Mucosa of descending colon (tissue), 3 donors: ENCODE measurements around the gene WDR82. TPM values are rescaled to one million over a fixed set of nuclear protein-coding genes. Genes with fewer than 3 reads are reported as not detected.
"Not testable (repeated sequence)": the region's sequence is repeated elsewhere in the genome, so short reads cannot be mapped to it uniquely, and the experiment has no call there.

Source experiments
- ATAC-seq: fragments of 200-7000 bp; cut with Tn5 transposase; one replicate; pipeline ENCODE4 v1.9.1; 2020; ENCODE audit warnings: mild to moderate bottlenecking, moderate library complexity
- DNase-seq, 3 donors: peaks; one replicate each; pipeline ENCODE4 v3.0.0-alpha.2; 2020
- H3K36me3 ChIP-seq: fragments of 200-600 bp; one replicate; pipeline ENCODE4 v1.8.0; 2021; ENCODE audit warnings: low read depth, mild to moderate bottlenecking
- H3K4me1 ChIP-seq: fragments of 200-600 bp; one replicate; pipeline ENCODE4 v1.8.0; 2021; ENCODE audit warnings: low read depth, mild to moderate bottlenecking
- H3K4me3 ChIP-seq: fragments of 200-600 bp; one replicate; pipeline ENCODE4 v1.8.0; 2021; ENCODE audit warnings: mild to moderate bottlenecking
- H3K9me3 ChIP-seq: fragments of 200-600 bp; one replicate; pipeline ENCODE4 v1.8.0; 2021; ENCODE audit warnings: mild to moderate bottlenecking
- intact Hi-C, 2 donors: fragments of 100-400 bp; cut with DNase I in 1 of 2; cut with micrococcal nuclease in 1 of 2; formaldehyde crosslinking; loops; one replicate each; pipeline versions ENCODE4 v1.11.0 to v1.11.1; 2022; cut with DNase I, micrococcal nuclease
- total RNA-seq, 3 donors: library from RNA; stranded (reverse); fragmentation: NEBNext Ultra II Directional in 2 of 3; extraction: Animal tissue kit (Norgen Biotek cat#: 25700) in 2 of 3; gene quantifications; one replicate each; pipeline versions ENCODE4 v1.2.1 to v1.2.4, GENCODE V29; 2021 to 2023
- TF ChIP-seq, protein P1 (sequence below): fragments of 200-600 bp; IDR thresholded peaks from one replicate; pipeline ENCODE4 v1.8.0; 2022; ENCODE audit warnings: antibody characterized with exemption, mild to moderate bottlenecking
- donor health status: DM: no; HTN: no; CAD: no; lungs with moderate emphysema.
- donor health status: DM: no; HTN: no; CAD: no.
- donor health status: DM: no; HTN: yes; CAD: no.

The WDR82 gene
- total RNA-seq, 3 donors from 2014 or later = 55.8 to 83.1 (median 62.9) TPM

DNA sequence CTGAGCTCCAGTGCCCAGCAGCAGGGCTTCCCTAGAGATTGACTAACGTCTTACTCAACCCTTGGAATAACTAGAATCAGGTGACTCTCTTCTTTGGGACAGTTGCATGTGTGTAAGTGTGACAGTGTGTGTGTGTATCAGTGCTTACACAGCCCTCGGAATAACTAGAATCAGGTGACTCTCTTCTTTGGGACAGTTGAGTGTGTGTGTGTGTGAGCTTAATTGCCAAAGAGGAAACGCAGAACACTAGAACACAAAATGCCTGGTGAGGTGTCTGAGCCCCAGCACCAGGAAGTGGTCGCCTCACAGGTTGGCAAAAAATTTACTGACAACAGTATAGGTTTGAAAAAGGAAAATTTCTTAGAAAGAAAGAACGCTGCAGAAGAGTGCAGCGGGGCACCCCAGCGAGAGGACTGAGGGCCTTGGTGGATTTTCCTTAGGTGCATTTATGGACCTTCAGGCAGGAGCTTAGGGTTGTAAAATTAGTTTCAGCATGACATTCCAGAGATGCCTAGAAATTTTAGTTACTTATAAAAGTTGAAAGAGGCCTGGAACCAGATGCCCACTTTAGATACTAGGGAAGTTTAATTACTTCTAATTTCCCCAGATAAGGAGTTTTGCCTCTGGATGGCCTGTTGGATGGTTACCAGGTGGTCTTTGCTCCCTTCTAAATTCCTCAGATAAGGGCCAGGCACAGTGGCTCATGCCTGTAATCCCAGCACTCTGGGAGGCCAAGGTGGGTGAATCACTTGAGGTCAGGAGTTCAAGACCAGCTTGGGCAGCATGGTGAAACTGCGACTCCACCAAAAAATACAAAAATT lies 3.7 kb upstream of the WDR82 start:
- ATAC-seq (peak; percentile 5), DNase-seq (peak in 2 of 3 donors; percentile 22 to 35)
- no peaks in the 10 kb centered on the region for H3K9me3 ChIP-seq
- H3K36me3 ChIP-seq = no peaks in the 10 kb centered on the region
- H3K4me3 ChIP-seq = no peak overlapping the region
- H3K4me1 ChIP-seq = peaks cover 16% of the 10 kb centered on the region
- intact Hi-C loops = no loop called here
- TF ChIP-seq, protein P1, sequence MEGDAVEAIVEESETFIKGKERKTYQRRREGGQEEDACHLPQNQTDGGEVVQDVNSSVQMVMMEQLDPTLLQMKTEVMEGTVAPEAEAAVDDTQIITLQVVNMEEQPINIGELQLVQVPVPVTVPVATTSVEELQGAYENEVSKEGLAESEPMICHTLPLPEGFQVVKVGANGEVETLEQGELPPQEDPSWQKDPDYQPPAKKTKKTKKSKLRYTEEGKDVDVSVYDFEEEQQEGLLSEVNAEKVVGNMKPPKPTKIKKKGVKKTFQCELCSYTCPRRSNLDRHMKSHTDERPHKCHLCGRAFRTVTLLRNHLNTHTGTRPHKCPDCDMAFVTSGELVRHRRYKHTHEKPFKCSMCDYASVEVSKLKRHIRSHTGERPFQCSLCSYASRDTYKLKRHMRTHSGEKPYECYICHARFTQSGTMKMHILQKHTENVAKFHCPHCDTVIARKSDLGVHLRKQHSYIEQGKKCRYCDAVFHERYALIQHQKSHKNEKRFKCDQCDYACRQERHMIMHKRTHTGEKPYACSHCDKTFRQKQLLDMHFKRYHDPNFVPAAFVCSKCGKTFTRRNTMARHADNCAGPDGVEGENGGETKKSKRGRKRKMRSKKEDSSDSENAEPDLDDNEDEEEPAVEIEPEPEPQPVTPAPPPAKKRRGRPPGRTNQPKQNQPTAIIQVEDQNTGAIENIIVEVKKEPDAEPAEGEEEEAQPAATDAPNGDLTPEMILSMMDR = no peak

DNA sequence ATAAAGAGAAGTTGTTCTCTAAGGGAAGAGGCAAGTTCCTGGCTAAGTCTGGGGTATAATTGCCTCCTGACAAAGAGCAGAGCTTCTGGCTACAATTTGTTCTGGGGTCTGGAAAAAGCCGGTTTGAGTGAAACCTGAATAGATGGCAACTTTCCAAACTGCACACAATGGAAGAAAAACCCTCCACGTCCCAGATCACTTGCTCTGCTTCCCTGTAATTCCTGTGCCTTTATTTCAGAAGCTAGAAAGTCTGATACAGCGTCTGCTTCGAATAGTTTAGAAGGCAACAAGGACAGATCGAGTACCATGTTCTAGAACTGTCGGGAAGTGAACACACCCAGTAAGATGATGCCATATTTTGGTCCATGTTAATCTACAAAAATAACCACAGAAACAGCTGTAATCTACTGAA lies 1.6 kb upstream of the WDR82 start:
- H3K4me1 ChIP-seq = peaks cover 20% of the 10 kb centered on the region
- no peak for DNase-seq
- intact Hi-C loops = no loop called here
- ATAC-seq = no peak
- TF ChIP-seq, protein P1 = no peak
- H3K9me3 ChIP-seq = no peaks in the 10 kb centered on the region
- no peak overlapping the region for H3K4me3 ChIP-seq
- no peaks in the 10 kb centered on the region for H3K36me3 ChIP-seq

GRCh38 chr3:52279596-52279995 lies 1.1 kb upstream of the WDR82 start:
- DNase-seq = no peak
- Histone ChIP-seq H3K9me3 (no peaks in the 10 kb centered on the region), H3K4me1 (peaks cover 25% of the 10 kb centered on the region), H3K4me3 (no peak overlapping the region), H3K36me3 (no peaks in the 10 kb centered on the region)
- ATAC-seq = no peak
- TF ChIP-seq, protein P1 = no peak
- intact Hi-C loops = no loop called here

DNA sequence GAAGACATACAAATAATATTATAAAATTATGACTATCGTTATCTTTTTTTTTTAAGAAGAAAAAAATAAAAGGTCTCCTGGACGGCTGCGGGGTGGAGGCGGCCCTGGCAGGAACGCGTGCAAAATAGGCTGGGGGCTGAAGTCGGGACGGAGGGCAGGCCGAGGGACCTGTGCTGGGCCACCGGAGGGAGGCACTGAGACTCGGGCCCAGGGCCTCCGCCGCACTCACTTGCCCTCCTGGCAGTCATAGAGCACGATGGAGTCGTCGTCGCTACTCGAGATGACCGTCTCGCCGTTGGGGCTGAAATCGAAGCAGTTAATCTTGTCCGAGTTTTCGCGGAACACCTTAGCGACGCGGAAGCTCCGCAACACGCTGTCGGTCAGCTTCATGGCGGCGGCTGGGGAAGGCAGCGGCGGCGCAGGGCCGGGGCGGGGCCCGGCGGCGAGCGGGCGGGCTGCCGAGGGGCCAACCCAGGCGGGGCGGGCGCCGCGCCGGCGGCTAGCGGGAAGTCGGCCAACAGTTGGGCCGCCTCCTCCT lies 408 bp downstream of the WDR82 start:
- ATAC-seq (peak; percentile 80), DNase-seq (peak in 1 of 3 donors; percentile 83)
- peak overlapping the region; percentile 74 for H3K4me3 ChIP-seq
- H3K4me1 ChIP-seq = peaks cover 29% of the 10 kb centered on the region
- no peaks in the 10 kb centered on the region for H3K36me3 ChIP-seq
- TF ChIP-seq, protein P1 = no peak
- H3K9me3 ChIP-seq = no peaks in the 10 kb centered on the region
- intact Hi-C loops = no loop called here

GRCh38 chr3:52277071-52277964 lies 1.1 kb downstream of the WDR82 start:
- DNase-seq = peak; percentile 84 to 91 (median 88)
- TF ChIP-seq, protein P1 = no peak
- Histone ChIP-seq H3K36me3 (no peaks in the 10 kb centered on the region), H3K4me3 (peak overlapping the region; percentile 74), H3K9me3 (no peaks in the 10 kb centered on the region), H3K4me1 (peaks cover 34% of the 10 kb centered on the region)
- intact Hi-C loops = no loop called here
- ATAC-seq = peak; percentile 55

- ATAC-seq, H3K4me3 ChIP-seq, H3K36me3 ChIP-seq, H3K9me3 ChIP-seq, intact Hi-C loops: not testable (repeated sequence)
- H3K4me1 ChIP-seq = peaks cover 46% of the 10 kb centered on the region
- peak in 1 of 3 donors; percentile 27 for DNase-seq
Observed at GRCh38 chr3:52274781-52275180, 3.7 kb downstream of the WDR82 start.
